PC-9 (cell line): ENCODE results near the gene SPATA2. TPM values are rescaled to one million over a fixed set of nuclear protein-coding genes. Genes with fewer than 3 reads are reported as not detected.

Source experiments
- BruUV-seq: library from RNA; stranded (reverse); fragments of 400-500 nt; replicated peaks from 2 replicates; lab custom pipeline; 2021; lab: Mats Ljungman, UMichigan
- CTCF ChIA-PET: fragments of 300-600 bp; sonication (Branson Sonifier 250); formaldehyde crosslinking; loops from one replicate; lab custom pipeline; 2022; ENCODE audit warnings: antibody characterized with exemption; lab: Charles Lee
- POLR2A ChIA-PET: fragments of 300-600 bp; sonication (Branson Sonifier 250); formaldehyde crosslinking; loops from one replicate; lab custom pipeline; 2022; ENCODE audit warnings: antibody characterized with exemption; ENCODE audit not compliant: unreplicated experiment; lab: Charles Lee
- DNase-seq, 2 experiments: peaks; one replicate each; pipeline versions ENCODE4 v3.0.0 to v3.0.0-alpha.2; 2015 to 2022; ENCODE audit warnings: mixed read lengths in 1 of 2
- H2AFZ ChIP-seq: fragments of 200-600 bp; sonication (generic); 2 replicates; pipeline ENCODE4 v1.8.1; 2017; ENCODE audit warnings: antibody characterized with exemption
- H3F3A ChIP-seq: fragments of 200-600 bp; sonication (generic); 2 replicates; pipeline ENCODE4 v1.8.1; 2017; ENCODE audit warnings: antibody characterized with exemption, mild to moderate bottlenecking, low read depth; ENCODE audit not compliant: insufficient read depth
- H3K27ac ChIP-seq: fragments of 200-600 bp; sonication (generic); 2 replicates; pipeline ENCODE4 v1.6.1; 2016; ENCODE audit warnings: mixed run types
- H3K27me3 ChIP-seq: fragments of 200-600 bp; sonication (generic); 2 replicates; pipeline ENCODE4 v1.6.1; 2016; ENCODE audit warnings: low read depth, mixed run types; ENCODE audit not compliant: insufficient read depth
- H3K36me3 ChIP-seq: fragments of 200-600 bp; sonication (generic); 2 replicates; pipeline ENCODE4 v1.6.1; 2016; ENCODE audit warnings: low read depth, mixed run types
- H3K4me1 ChIP-seq: fragments of 200-600 bp; sonication (generic); replicated peaks from 2 replicates; pipeline ENCODE4 v1.6.1; 2016; ENCODE audit warnings: mixed run types; ENCODE audit not compliant: insufficient read depth
- H3K4me2 ChIP-seq: fragments of 200-600 bp; sonication (generic); 2 replicates; pipeline ENCODE4 v1.6.1; 2017; ENCODE audit warnings: mixed run types
- H3K4me3 ChIP-seq: fragments of 200-600 bp; sonication (generic); 2 replicates; pipeline ENCODE4 v1.6.1; 2016; ENCODE audit warnings: mixed run types
- H3K79me2 ChIP-seq: fragments of 200-600 bp; sonication (generic); 2 replicates; pipeline ENCODE4 v1.6.1; 2017; ENCODE audit warnings: low read depth, mixed run types
- H3K9me2 ChIP-seq: fragments of 200-600 bp; sonication (generic); 2 replicates; pipeline ENCODE4 v1.8.1; 2017; ENCODE audit warnings: mild to moderate bottlenecking; ENCODE audit not compliant: insufficient read depth
- H3K9me3 ChIP-seq: fragments of 200-600 bp; sonication (generic); 2 replicates; pipeline ENCODE4 v1.8.1; 2016; ENCODE audit warnings: low read depth; ENCODE audit not compliant: insufficient read depth
- H4K20me1 ChIP-seq: fragments of 200-600 bp; sonication (generic); 2 replicates; pipeline ENCODE4 v1.8.1; 2017; ENCODE audit not compliant: insufficient read depth
- EZH2 ChIP-seq: fragments of 200-600 bp; sonication (generic); IDR thresholded peaks from 2 replicates; pipeline ENCODE4 v1.8.0; 2017; ENCODE audit warnings: antibody characterized with exemption, low read depth
- intact Hi-C: fragments of 100-400 bp; cut with micrococcal nuclease; formaldehyde crosslinking; loops from one replicate; pipeline ENCODE4 v1.10.0; 2022; ENCODE audit not compliant: unreplicated experiment
- total RNA-seq: library from RNA; stranded (reverse); gene quantifications from 2 replicates; pipeline ENCODE4 v1.2.3, GENCODE V29; 2021
- TF ChIP-seq, protein P1 (sequence below): fragments of 200-600 bp; sonication (generic); conservative IDR thresholded peaks from 2 replicates; pipeline ENCODE4 v1.6.1; 2017; ENCODE audit warnings: mixed run types, antibody characterized with exemption, mild to moderate bottlenecking, moderate library complexity

Gene SPATA2
- total RNA-seq, 1 experiment from 2014 or later, result 10.9 TPM

DNA sequence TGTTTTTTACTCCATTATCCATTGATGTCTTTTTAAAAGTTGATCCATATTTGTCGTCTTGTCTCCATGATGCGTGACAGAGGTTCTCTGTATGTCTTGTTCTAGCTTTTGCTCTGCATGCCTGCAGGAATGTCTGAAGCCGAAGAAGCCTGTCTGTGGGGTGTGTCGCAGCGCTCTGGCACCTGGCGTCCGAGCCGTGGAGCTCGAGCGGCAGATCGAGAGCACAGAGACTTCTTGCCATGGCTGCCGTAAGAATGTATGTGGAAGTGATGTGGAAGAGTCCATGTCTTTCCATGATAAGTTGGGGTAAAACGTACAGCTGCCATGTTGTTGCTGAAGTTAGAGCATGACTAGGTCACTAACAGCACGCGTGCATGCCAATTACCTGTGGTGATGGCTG is 26.1 kb upstream of the SPATA2 start:
- ChIA-PET POLR2A (no interaction called here), CTCF (no interaction called here)
- no TSS peak for BruUV-seq
- Histone ChIP-seq H3K9me2 (no peaks in the 10 kb centered on the region), H3K36me3 (peaks cover 59% of the 10 kb centered on the region), H3K27me3 (no peaks in the 10 kb centered on the region), H3K4me3 (no peak overlapping the region), H3K4me1 (peaks cover 21% of the 10 kb centered on the region), H3K9me3 (no peaks in the 10 kb centered on the region), H4K20me1 (peaks cover 78% of the 10 kb centered on the region), H2AFZ (no peak overlapping the region), H3K4me2 (no peak overlapping the region), H3K27ac (no peak overlapping the region), H3F3A (peaks cover 59% of the 10 kb centered on the region), H3K79me2 (peaks cover 97% of the 10 kb centered on the region)
- intact Hi-C loops, result no loop called here
- no peak for TF ChIP-seq EZH2
- TF ChIP-seq, protein P1, sequence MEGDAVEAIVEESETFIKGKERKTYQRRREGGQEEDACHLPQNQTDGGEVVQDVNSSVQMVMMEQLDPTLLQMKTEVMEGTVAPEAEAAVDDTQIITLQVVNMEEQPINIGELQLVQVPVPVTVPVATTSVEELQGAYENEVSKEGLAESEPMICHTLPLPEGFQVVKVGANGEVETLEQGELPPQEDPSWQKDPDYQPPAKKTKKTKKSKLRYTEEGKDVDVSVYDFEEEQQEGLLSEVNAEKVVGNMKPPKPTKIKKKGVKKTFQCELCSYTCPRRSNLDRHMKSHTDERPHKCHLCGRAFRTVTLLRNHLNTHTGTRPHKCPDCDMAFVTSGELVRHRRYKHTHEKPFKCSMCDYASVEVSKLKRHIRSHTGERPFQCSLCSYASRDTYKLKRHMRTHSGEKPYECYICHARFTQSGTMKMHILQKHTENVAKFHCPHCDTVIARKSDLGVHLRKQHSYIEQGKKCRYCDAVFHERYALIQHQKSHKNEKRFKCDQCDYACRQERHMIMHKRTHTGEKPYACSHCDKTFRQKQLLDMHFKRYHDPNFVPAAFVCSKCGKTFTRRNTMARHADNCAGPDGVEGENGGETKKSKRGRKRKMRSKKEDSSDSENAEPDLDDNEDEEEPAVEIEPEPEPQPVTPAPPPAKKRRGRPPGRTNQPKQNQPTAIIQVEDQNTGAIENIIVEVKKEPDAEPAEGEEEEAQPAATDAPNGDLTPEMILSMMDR, result no peak
- no peak for DNase-seq

DNA sequence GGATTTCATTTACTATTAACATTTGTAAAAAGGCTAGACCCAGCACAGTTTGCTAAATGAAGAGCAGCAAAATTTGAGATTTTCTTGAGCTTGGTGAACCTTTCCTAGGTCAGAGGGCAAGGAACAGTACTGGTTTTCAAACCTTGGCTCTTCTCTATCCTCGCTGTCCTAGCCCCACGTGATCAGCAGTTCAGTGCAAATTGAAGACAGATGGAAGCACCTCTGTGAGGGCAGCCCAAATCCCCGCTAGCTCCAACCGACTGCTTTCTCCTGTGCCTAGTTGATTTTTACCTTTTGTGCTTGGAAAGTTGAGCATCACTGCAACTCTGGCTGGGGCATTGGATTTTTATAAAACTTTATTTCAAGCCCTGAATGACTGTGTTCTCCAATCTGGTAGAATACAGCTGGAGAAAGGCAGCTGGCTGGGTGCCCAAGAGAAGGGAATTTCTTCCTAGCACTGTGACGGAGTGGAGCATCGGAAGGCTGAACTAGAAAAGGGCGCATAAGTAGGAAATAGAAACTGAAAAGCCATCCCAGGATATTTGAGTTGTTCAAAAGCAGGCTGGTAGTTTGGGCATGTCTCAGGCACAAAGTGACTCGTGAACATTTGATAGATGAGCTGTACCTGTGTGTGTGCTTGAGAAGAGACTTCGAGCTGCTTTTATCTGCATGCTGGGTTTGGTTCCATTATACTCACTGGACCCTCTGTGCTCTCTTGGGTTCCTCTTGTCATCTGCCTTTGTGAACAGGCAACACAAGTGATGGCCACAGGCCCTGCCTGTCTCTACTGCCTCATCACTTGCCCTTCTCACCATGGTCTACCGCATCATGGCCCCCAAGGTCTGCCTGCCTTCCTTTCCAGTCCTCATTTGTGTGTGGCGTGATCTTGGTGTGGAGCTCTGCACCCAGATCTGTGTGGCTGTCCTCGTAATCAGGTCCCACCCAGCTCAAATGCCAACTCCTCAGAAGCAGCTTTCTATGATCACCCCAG is 23.1 kb upstream of the SPATA2 start:
- no peak for DNase-seq
- peak overlapping the region; percentile 98 for H3K4me2 ChIP-seq
- H3K9me3 ChIP-seq, result no peaks in the 10 kb centered on the region
- peaks cover 35% of the 10 kb centered on the region for H3K4me1 ChIP-seq
- no peaks in the 10 kb centered on the region for H3K27me3 ChIP-seq
- TF ChIP-seq EZH2, result no peak
- TF ChIP-seq, protein P1, result no peak
- peak overlapping the region; percentile 69 for H3K27ac ChIP-seq
- BruUV-seq, result no TSS peak
- peaks cover 35% of the 10 kb centered on the region for H3K36me3 ChIP-seq
- H4K20me1 ChIP-seq, result peaks cover 58% of the 10 kb centered on the region
- H3K9me2 ChIP-seq, result no peaks in the 10 kb centered on the region
- H2AFZ ChIP-seq, result no peak overlapping the region
- CTCF ChIA-PET, result interaction anchor here (0.5 to 0.6 kb wide), 2 partner anchors 24 to 263 kb away, joined by 4 read pairs; no protein-coding TSS in a partner anchor
- POLR2A ChIA-PET, result interaction anchor here (0.7 kb wide), 1 partner anchor 221 kb away, joined by 13 read pairs; no protein-coding TSS in a partner anchor
- H3F3A ChIP-seq, result peaks cover 48% of the 10 kb centered on the region
- intact Hi-C loops, result no loop called here
- peaks cover 72% of the 10 kb centered on the region for H3K79me2 ChIP-seq
- peak overlapping the region; percentile 92 for H3K4me3 ChIP-seq

DNA sequence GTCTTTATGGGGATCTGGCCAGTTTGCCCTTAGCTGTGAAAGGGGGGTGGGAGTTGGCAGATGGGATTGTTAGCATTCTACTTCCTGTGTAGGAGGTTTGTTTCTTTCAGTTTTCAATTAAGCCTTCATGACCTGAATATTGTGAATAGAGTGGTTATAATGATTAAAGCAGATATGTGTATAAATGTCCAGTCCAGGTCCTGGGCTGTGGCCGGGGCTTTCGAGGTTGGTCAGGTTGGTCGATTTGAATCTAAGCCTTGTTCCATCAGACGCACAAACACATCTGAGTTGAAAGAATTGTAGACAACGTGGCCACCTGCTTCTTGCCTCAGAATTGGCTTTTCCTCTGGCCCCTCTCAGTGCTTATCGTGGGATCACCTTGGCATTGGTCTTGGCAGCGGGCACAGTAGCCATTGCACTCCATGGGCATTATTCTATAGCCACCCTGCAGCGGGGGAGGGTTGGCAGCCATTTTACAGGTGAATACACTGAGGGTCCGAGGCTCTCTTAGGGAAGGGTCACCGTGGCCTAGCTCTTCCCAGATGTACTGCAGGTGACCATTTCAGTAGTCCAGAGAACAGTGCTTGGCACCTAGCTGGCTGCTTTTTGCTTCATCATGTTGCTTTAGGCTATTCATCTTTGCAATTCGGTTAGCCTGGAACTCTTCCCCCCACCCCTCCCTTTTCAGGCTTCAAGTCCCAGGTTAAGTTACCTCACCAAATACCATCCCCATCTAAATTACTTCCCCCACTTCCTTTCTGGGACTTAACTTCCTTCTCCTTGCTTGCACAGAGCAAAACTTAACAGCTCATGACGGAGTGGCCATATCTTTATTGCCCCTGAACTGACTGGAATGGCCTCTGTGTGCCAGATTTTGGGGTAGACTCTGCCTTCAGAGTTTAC is 21.9 kb upstream of the SPATA2 start:
- Histone ChIP-seq H3K4me2 (peak overlapping the region; percentile 98), H3K9me3 (no peaks in the 10 kb centered on the region), H3K36me3 (peaks cover 27% of the 10 kb centered on the region), H3K9me2 (no peaks in the 10 kb centered on the region), H4K20me1 (peaks cover 47% of the 10 kb centered on the region), H3K79me2 (peaks cover 61% of the 10 kb centered on the region), H3K4me3 (peak overlapping the region; percentile 92), H3F3A (peaks cover 37% of the 10 kb centered on the region; the same call in 1 of the 2 replicates), H3K27me3 (no peaks in the 10 kb centered on the region), H3K27ac (peak overlapping the region; percentile 69), H3K4me1 (peaks cover 35% of the 10 kb centered on the region), H2AFZ (peak overlapping the region; percentile 81)
- BruUV-seq, result TSS peak; percentile 99
- TF ChIP-seq EZH2, result no peak
- TF ChIP-seq, protein P1, result no peak
- intact Hi-C loops, result loop anchor here (2.0 kb wide), 1 partner anchor 32 kb away; no protein-coding TSS in a partner anchor
- peak; percentile 35 to 79 for DNase-seq
- ChIA-PET POLR2A (interaction anchor here (0.6 to 1.1 kb wide), 2 partner anchors 21 to 819 kb away, joined by 4 read pairs; no protein-coding TSS in a partner anchor), CTCF (no interaction called here)
